Cardiac fibroblast (primary cell): ENCODE results near the gene GRIN2A.
A peak's percentile ranks its signal among the peaks of the same experiment; 100 is the strongest.

ENCODE experiments used
- DNase-seq, 2 donors: peaks; one replicate each; pipeline versions ENCODE4 v3.0.0 to v3.0.0-alpha.2; 2010; ENCODE audit warnings: low read depth in 2 of 2
- H3K4me3 ChIP-seq, 2 donors: replicated peaks in 1 of 2; 1 replicate in 1 of 2; 2 replicates in 1 of 2; pipeline ENCODE4 v1.5.1; 2011; ENCODE audit warnings: low read depth in 2 of 2, low read length in 2 of 2, mild to moderate bottlenecking in 2 of 2, moderate library complexity in 1 of 2
- CTCF ChIP-seq: IDR thresholded peaks from one replicate; pipeline ENCODE4 v1.5.1; 2011; ENCODE audit warnings: low read depth, mild to moderate bottlenecking, low read length, inconsistent platforms

The GRIN2A gene

GRCh38 chr16:10182222-10183053 lies at the start of gene GRIN2A:
TSS of gene GRIN2A (minus strand) at chr16:10182428. CDS start at chr16:10180411, 2,017 bp downstream.
- peak in 1 of 2 donors; percentile 2 for DNase-seq
- TF ChIP-seq CTCF: no peak
- H3K4me3 ChIP-seq: no peak within 1 kb of the TSS

- H3K4me3 ChIP-seq: no peak overlapping the region
- TF ChIP-seq CTCF: no peak
- no peak for DNase-seq
Measured at GRCh38 chr16:10231563-10231962, 49.3 kb upstream of the GRIN2A start.

- TF ChIP-seq CTCF: no peak
- H3K4me3 ChIP-seq: no peak overlapping the region
- DNase-seq: no peak
Measured at GRCh38 chr16:10228779-10229178, 46.6 kb upstream of the GRIN2A start.

- DNase-seq: no peak
- H3K4me3 ChIP-seq: no peak overlapping the region
- TF ChIP-seq CTCF: no peak
Measured at GRCh38 chr16:10226987-10227306, 44.7 kb upstream of the GRIN2A start.

- no peak for TF ChIP-seq CTCF
- H3K4me3 ChIP-seq: no peak overlapping the region
- DNase-seq: no peak
Measured at GRCh38 chr16:10226141-10226986, 44.1 kb upstream of the GRIN2A start.

GRCh38 chr16:10225653-10226052 lies 43.4 kb upstream of the GRIN2A start:
- DNase-seq: no peak
- no peak overlapping the region for H3K4me3 ChIP-seq
- no peak for TF ChIP-seq CTCF
